Uterus (tissue), 4 donors: ENCODE measurements around the gene ATP1A2. TPM values are rescaled to one million over a fixed set of nuclear protein-coding genes. Genes with fewer than 3 reads are reported as not detected.

Source experiments
- DNase-seq, 2 donors: peaks; one replicate each; pipeline ENCODE4 v3.0.0-alpha.2; 2019 to 2020
- H3K27ac ChIP-seq, 2 donors: fragments of 200-600 bp; sonication (generic); 1 replicate in 1 of 2; 2 replicates in 1 of 2; pipeline ENCODE4 v1.5.1; 2016 to 2018
- H3K27me3 ChIP-seq, 2 donors: fragments of 200-600 bp; sonication (generic); one replicate each; pipeline ENCODE4 v1.5.1; 2018 to 2019; ENCODE audit warnings: control low read depth in 1 of 2
- H3K36me3 ChIP-seq, 2 donors: fragments of 200-600 bp; sonication (generic); one replicate each; pipeline ENCODE4 v1.5.1; 2019; ENCODE audit warnings: control low read depth in 1 of 2
- H3K4me1 ChIP-seq, 2 donors: fragments of 200-600 bp; sonication (generic); one replicate each; pipeline ENCODE4 v1.5.1; 2018 to 2019; ENCODE audit warnings: control low read depth in 1 of 2
- H3K4me3 ChIP-seq, 2 donors: fragments of 200-600 bp; sonication (generic); 1 replicate in 1 of 2; 2 replicates in 1 of 2; pipeline ENCODE4 v1.5.1; 2018 to 2019; ENCODE audit warnings: mild to moderate bottlenecking in 1 of 2
- H3K9me3 ChIP-seq, 2 donors: fragments of 200-600 bp; sonication (generic); one replicate each; pipeline ENCODE4 v1.5.1; 2019; ENCODE audit warnings: control low read depth in 1 of 2
- POLR2A ChIP-seq, 2 donors: fragments of 450-650 bp; IDR thresholded peaks; one replicate each; pipeline ENCODE4 v1.6.1; 2016; ENCODE audit warnings: antibody characterized with exemption in 2 of 2, mild to moderate bottlenecking in 1 of 2, moderate library complexity in 1 of 2
- intact Hi-C: fragments of 100-400 bp; cut with DNase I; formaldehyde crosslinking; loops from one replicate; pipeline ENCODE4 v1.15.1; 2023; ENCODE audit warnings: low total_unique reads
- total RNA-seq, 4 donors: library from RNA; depleted of rRNA in 3 of 4; stranded (reverse); fragments of >200 nt in 3 of 4; gene quantifications; one replicate each; pipeline versions ENCODE4 v1.1.0 to v1.2.4, GENCODE V29; 2014 to 2023
- TF ChIP-seq, protein P1 (sequence below), 4 experiments: fragments of 200-600 bp in 2 of 4; fragments of 450-650 bp in 2 of 4; sonication (generic) in 2 of 4; IDR thresholded peaks; one replicate each; pipeline ENCODE4 v1.5.1; 2016 to 2019; ENCODE audit warnings: antibody characterized with exemption in 4 of 4, mild to moderate bottlenecking in 2 of 4, moderate library complexity in 1 of 4
- donor health status: DM: yes; HTN: yes; CAD: no.

ATP1A2 gene
- total RNA-seq, 4 donors from 2014 or later, result 1.2 to 36.8 (median 13.4) TPM

- no peak for DNase-seq
- TF ChIP-seq, protein P1, sequence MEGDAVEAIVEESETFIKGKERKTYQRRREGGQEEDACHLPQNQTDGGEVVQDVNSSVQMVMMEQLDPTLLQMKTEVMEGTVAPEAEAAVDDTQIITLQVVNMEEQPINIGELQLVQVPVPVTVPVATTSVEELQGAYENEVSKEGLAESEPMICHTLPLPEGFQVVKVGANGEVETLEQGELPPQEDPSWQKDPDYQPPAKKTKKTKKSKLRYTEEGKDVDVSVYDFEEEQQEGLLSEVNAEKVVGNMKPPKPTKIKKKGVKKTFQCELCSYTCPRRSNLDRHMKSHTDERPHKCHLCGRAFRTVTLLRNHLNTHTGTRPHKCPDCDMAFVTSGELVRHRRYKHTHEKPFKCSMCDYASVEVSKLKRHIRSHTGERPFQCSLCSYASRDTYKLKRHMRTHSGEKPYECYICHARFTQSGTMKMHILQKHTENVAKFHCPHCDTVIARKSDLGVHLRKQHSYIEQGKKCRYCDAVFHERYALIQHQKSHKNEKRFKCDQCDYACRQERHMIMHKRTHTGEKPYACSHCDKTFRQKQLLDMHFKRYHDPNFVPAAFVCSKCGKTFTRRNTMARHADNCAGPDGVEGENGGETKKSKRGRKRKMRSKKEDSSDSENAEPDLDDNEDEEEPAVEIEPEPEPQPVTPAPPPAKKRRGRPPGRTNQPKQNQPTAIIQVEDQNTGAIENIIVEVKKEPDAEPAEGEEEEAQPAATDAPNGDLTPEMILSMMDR (IDR thresholded peaks at IDR 0.05), result no peak
- no peak for TF ChIP-seq POLR2A (IDR thresholded peaks at IDR 0.05)
- peaks cover 0 to 7% of the 10 kb centered on the region in 2 donors for H3K4me1 ChIP-seq
- no peaks in the 10 kb centered on the region for H3K36me3 ChIP-seq
- H3K27ac ChIP-seq, result no peak overlapping the region
- H3K4me3 ChIP-seq, result no peak overlapping the region
- H3K27me3 ChIP-seq, result no peaks in the 10 kb centered on the region
- no peaks in the 10 kb centered on the region for H3K9me3 ChIP-seq
- intact Hi-C loops, result no loop called here
Observed at GRCh38 chr1:160103658-160104408, 11.7 kb upstream of the ATP1A2 start.

DNA sequence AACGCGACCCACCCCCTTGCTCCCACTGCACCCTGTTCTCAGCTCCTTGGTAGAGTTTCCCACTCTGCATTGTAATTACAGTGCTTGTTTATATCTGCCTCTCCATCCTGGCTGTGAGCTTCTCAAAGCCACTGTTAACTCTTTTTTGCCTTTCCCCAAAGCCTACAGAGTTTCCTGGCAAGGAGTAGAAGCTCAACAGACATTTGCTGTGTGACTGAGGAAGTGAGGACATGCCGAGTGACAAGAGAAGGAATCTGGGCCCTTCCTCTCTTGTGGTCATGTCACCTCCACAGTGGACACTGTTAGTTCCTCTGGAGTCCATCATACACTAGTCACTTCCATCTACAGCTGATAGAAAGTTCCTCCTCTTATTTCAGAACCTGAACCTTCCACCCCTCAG is 11.1 kb upstream of the ATP1A2 start:
- TF ChIP-seq, protein P1 (IDR thresholded peaks at IDR 0.05), result no peak
- TF ChIP-seq POLR2A (IDR thresholded peaks at IDR 0.05), result no peak
- DNase-seq, result no peak
- Histone ChIP-seq H3K9me3 (no peaks in the 10 kb centered on the region), H3K27me3 (no peaks in the 10 kb centered on the region), H3K4me1 (peaks cover 0 to 3% of the 10 kb centered on the region in 2 donors), H3K4me3 (no peak overlapping the region), H3K36me3 (no peaks in the 10 kb centered on the region), H3K27ac (no peak overlapping the region)
- intact Hi-C loops, result no loop called here

DNA sequence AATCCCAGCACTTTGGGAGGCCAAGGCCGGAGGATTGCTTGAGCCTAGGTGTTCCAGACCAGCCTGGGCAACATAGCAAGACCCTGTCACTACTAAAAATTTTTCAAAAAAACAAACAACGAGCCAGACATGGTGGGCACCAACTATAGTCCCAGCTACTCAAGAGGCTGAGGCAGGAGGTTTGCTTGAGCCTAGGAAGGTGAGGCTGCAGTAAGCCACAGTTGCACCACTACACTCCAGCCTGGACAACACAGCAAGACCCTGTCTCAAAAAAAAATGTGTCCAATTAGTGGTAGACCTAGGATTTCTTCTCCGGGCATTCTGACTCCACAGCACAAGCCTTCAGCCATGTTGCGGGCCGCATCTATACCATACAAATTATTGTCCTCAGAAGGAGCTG is 10.4 kb upstream of the ATP1A2 start:
- no peaks in the 10 kb centered on the region for H3K36me3 ChIP-seq
- H3K9me3 ChIP-seq, result no peaks in the 10 kb centered on the region
- no peaks in the 10 kb centered on the region for H3K27me3 ChIP-seq
- no peak overlapping the region for H3K4me3 ChIP-seq
- H3K27ac ChIP-seq, result no peak overlapping the region
- DNase-seq, result no peak
- TF ChIP-seq, protein P1 (IDR thresholded peaks at IDR 0.05), result no peak
- no peak for TF ChIP-seq POLR2A (IDR thresholded peaks at IDR 0.05)
- intact Hi-C loops, result no loop called here
- peaks cover 0 to 3% of the 10 kb centered on the region in 2 donors for H3K4me1 ChIP-seq

GRCh38 chr1:160107512-160107911 is 8.0 kb upstream of the ATP1A2 start:
- intact Hi-C loops, result no loop called here
- no peaks in the 10 kb centered on the region for H3K36me3 ChIP-seq
- TF ChIP-seq, protein P1 (IDR thresholded peaks at IDR 0.05), result no peak
- TF ChIP-seq POLR2A (IDR thresholded peaks at IDR 0.05), result no peak
- H3K9me3 ChIP-seq, result no peaks in the 10 kb centered on the region
- no peaks in the 10 kb centered on the region for H3K27me3 ChIP-seq
- no peak for DNase-seq
- no peak overlapping the region for H3K4me3 ChIP-seq
- H3K4me1 ChIP-seq, result no peaks in the 10 kb centered on the region
- no peak overlapping the region for H3K27ac ChIP-seq

DNA sequence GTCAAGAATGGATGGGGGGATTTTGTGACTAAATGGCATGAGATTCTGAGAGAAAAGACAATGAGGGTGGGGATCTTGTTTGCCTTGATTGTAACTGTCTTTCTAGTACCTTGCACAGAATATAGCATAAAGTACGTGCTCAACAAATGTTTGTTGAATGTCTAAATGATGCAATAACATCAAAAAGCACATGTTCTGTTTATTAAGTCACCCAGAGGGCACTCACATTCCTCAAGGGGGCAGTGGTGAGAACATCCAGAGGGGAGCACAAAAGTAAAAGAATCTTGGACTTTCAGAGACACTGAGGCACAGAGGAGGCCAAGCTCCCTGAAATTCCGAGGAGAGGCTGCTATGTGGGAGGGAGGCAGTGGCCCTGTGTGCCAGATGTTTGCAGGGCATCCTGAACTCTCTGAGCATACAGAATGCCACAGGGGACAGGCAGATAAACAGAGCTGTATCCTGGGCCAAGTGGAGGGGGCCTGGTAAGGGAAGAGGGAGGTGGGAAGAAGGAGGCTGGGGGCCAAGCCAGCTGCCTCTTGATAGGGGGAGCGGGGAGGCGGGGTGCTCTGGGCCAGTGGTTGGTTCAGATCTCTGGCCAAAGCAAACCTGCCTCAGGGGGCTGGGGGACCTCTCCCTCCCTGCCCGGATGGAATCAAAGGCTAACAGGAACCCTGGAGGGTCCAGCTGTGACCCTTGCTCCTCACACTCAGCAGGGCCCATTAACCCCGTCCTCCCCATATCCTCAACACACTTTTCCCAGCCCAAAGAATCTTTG is 6.5 kb upstream of the ATP1A2 start:
- DNase-seq, result no peak
- Histone ChIP-seq H3K36me3 (no peaks in the 10 kb centered on the region), H3K4me1 (no peaks in the 10 kb centered on the region), H3K9me3 (no peaks in the 10 kb centered on the region), H3K4me3 (no peak overlapping the region), H3K27ac (no peak overlapping the region), H3K27me3 (no peaks in the 10 kb centered on the region)
- TF ChIP-seq, protein P1 (IDR thresholded peaks at IDR 0.05), result no peak
- no peak for TF ChIP-seq POLR2A (IDR thresholded peaks at IDR 0.05)
- intact Hi-C loops, result no loop called here
